HUES48 (cell line): ENCODE measurements around the gene NTHL1.

Experiments
- H3K27ac ChIP-seq: one replicate; pipeline ENCODE4 v1.7.0; 2013; ENCODE audit warnings: low read depth, low read length, inconsistent platforms
- H3K27me3 ChIP-seq: 2 replicates; pipeline ENCODE4 v1.6.1; 2013; ENCODE audit warnings: mild to moderate bottlenecking, low read length; ENCODE audit not compliant: control insufficient read depth, insufficient read depth
- H3K36me3 ChIP-seq: 2 replicates; pipeline ENCODE4 v1.6.1; 2013; ENCODE audit warnings: low read length; ENCODE audit not compliant: control insufficient read depth, insufficient read depth
- H3K4me1 ChIP-seq: 2 replicates; pipeline ENCODE4 v1.6.1; 2013; ENCODE audit warnings: mild to moderate bottlenecking, low read length; ENCODE audit not compliant: control insufficient read depth, insufficient read depth
- H3K4me3 ChIP-seq: 2 replicates; pipeline ENCODE4 v1.5.1; 2013; ENCODE audit warnings: mild to moderate bottlenecking, low read depth, low read length
- H3K9ac ChIP-seq: 2 replicates; pipeline ENCODE4 v1.6.1; 2013; ENCODE audit warnings: mild to moderate bottlenecking, low read depth, low read length, moderate library complexity
- H3K9me3 ChIP-seq: 2 replicates; pipeline ENCODE4 v1.6.1; 2013; ENCODE audit warnings: low read length; ENCODE audit not compliant: control insufficient read depth, insufficient read depth

NTHL1 gene

DNA sequence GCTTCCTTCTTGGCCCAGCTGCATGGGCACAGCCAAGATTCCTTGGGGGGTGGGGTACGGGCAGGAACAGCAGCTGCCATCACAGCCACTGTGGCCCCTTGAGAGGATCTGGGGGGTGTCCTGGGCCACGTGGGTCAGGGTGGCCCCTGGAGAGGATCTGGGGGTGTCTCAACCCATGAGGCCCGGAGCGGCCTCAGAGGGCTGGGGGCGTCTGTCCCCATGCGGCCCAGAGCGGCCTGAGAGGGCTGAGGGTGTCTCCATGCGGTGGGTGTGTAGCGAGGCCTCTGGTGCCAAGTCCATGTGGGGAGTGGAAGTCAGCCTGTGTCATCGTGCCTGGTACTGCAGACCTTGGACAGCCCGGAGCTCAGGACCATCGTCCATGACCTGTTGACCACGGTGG, 13.9 kb upstream of the NTHL1 start:
- Histone ChIP-seq H3K9ac (no peak overlapping the region), H3K27me3 (no peaks in the 10 kb centered on the region), H3K4me3 (no peak overlapping the region), H3K4me1 (no peaks in the 10 kb centered on the region), H3K27ac (no peak overlapping the region), H3K36me3 (peaks cover 46% of the 10 kb centered on the region), H3K9me3 (no peaks in the 10 kb centered on the region)

- Histone ChIP-seq H3K27me3 (no peaks in the 10 kb centered on the region), H3K9ac (no peak overlapping the region), H3K27ac (no peak overlapping the region), H3K4me1 (no peaks in the 10 kb centered on the region), H3K4me3 (no peak overlapping the region), H3K36me3 (peaks cover 43% of the 10 kb centered on the region), H3K9me3 (no peaks in the 10 kb centered on the region)
These were observed 13.4 kb upstream of the NTHL1 start for GRCh38 chr16:2061023-2061422.

DNA sequence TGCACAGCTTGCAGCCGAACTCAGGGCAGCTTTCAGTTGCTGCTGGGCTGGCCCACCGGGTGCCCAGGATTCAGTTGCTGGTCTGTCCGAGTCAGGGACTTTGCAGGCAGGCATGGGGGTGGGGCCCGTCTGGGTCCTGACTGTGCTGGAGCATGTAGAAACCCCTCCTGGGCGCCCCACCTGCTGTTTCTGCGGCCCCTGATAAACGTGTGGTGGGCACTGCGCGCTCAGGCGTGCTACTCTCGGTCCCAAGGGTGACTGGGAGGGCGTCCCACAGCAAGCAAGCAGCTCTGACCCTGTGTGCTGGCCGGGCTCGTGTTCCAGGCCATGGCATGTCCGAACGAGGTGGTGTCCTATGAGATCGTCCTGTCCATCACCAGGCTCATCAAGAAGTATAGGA, 12.7 kb upstream of the NTHL1 start:
- Histone ChIP-seq H3K36me3 (peaks cover 36% of the 10 kb centered on the region), H3K9ac (no peak overlapping the region), H3K27me3 (no peaks in the 10 kb centered on the region), H3K4me1 (no peaks in the 10 kb centered on the region), H3K27ac (no peak overlapping the region), H3K9me3 (no peaks in the 10 kb centered on the region), H3K4me3 (no peak overlapping the region)

DNA sequence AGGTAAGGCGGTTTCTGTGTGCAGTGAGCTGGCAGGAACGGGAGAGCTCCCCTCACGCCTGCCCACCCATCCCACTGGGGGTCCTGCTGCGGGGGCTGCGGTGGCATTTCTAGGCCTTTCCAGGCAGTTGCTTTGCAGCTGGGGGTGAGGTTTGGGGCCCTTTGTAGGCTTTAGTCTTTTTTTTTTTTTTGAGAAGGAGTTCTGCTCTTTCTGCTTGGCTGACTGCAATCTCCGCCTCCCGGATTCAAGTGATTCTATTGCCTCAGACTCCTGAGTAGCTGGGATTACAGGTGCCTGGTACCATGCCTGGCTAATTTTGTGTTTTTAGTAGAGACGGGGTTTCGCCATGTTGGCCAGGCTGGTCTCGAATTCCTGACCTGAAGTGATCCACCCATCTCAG, 11.2 kb upstream of the NTHL1 start:
- Histone ChIP-seq H3K4me3 (no peak overlapping the region), H3K4me1 (no peaks in the 10 kb centered on the region), H3K27me3 (no peaks in the 10 kb centered on the region), H3K36me3 (peaks cover 42% of the 10 kb centered on the region), H3K9me3 (no peaks in the 10 kb centered on the region), H3K9ac (no peak overlapping the region), H3K27ac (no peak overlapping the region)

DNA sequence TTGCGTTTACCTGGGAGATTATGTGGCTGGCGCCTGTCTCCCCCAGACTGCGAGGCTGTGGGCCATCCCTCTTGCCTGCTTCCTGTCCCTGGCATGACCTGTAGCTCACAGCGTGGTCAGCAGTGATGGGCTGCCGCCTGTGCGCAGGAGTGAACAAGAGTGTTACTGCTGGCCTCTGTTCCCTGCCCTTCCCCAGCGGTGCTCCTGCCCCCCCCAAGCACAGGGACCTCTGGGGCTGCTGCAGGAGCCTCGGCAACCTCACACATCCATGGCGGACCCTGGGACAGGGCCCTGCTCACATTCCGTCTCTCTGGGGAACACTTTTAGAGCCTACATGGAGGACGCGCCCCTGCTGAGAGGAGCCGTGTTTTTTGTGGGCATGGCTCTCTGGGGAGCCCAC, 10.8 kb upstream of the NTHL1 start:
- no peaks in the 10 kb centered on the region for H3K9me3 ChIP-seq
- H3K27ac ChIP-seq, result no peak overlapping the region
- peaks cover 43% of the 10 kb centered on the region for H3K36me3 ChIP-seq
- no peak overlapping the region for H3K4me3 ChIP-seq
- no peaks in the 10 kb centered on the region for H3K27me3 ChIP-seq
- H3K9ac ChIP-seq, result no peak overlapping the region
- H3K4me1 ChIP-seq, result no peaks in the 10 kb centered on the region

- Histone ChIP-seq H3K36me3 (peaks cover 52% of the 10 kb centered on the region), H3K4me1 (no peaks in the 10 kb centered on the region), H3K4me3 (no peak overlapping the region), H3K27ac (no peak overlapping the region), H3K9me3 (no peaks in the 10 kb centered on the region), H3K27me3 (no peaks in the 10 kb centered on the region), H3K9ac (no peak overlapping the region)
These were observed 9.8 kb upstream of the NTHL1 start for GRCh38 chr16:2057438-2057837.

- H3K4me1 ChIP-seq, result no peaks in the 10 kb centered on the region
- H3K27ac ChIP-seq, result no peak overlapping the region
- H3K4me3 ChIP-seq, result no peak overlapping the region
- no peaks in the 10 kb centered on the region for H3K27me3 ChIP-seq
- H3K9me3 ChIP-seq, result no peaks in the 10 kb centered on the region
- H3K36me3 ChIP-seq, result peaks cover 57% of the 10 kb centered on the region
- no peak overlapping the region for H3K9ac ChIP-seq
These were observed 9.2 kb upstream of the NTHL1 start for GRCh38 chr16:2056681-2057407.

DNA sequence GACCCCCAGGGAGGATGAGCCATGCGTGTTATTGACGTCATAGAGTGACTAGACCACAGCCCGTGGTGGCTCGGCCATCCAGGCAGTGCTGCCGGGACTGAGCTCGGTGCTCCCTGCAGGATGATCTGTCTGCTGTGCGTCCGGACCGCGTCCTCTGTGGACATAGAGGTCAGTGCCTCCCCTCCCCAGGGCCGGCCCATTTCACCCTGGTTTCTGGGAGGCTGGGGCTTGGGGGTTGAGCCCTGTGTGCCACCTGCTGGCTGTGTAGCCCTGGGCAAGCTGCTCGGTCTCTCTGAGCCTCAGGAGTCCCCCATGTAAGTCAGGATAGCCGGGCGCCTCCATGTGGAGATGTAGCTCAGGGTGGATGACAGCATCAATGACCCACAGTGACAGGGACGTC, 8.4 kb upstream of the NTHL1 start:
- Histone ChIP-seq H3K9ac (no peak overlapping the region), H3K9me3 (no peaks in the 10 kb centered on the region), H3K4me3 (no peak overlapping the region), H3K27ac (no peak overlapping the region), H3K27me3 (no peaks in the 10 kb centered on the region), H3K4me1 (no peaks in the 10 kb centered on the region), H3K36me3 (peaks cover 63% of the 10 kb centered on the region)

- Histone ChIP-seq H3K4me1 (no peaks in the 10 kb centered on the region), H3K36me3 (peaks cover 64% of the 10 kb centered on the region), H3K4me3 (no peak overlapping the region), H3K9ac (no peak overlapping the region), H3K27me3 (no peaks in the 10 kb centered on the region), H3K27ac (no peak overlapping the region), H3K9me3 (no peaks in the 10 kb centered on the region)
These were observed 7.1 kb upstream of the NTHL1 start for GRCh38 chr16:2054543-2055245.

DNA sequence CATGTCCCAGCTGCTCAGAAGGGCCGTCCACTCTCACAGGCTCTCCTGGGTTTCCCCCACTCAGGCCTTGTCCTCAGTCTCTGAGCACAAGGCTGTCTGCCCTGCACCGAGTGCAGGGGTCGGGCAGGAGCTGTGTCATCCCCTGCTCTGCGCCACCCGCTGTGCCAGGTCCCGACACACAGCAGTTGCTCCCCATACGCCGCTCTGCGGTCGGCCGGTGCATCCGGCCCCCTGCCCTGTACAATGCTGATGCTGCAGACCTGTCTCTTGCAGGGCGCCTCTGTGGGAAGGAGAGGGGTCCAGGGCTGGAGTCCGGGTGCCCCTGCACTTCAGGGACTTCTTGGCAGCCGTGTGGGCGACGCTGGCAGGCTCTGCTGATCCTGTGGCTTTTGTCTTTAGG, 6.3 kb upstream of the NTHL1 start:
- Histone ChIP-seq H3K4me3 (no peak overlapping the region), H3K36me3 (peaks cover 64% of the 10 kb centered on the region)

GRCh38 chr16:2053211-2053610, 5.6 kb upstream of the NTHL1 start:
- Histone ChIP-seq H3K27me3 (no peaks in the 10 kb centered on the region), H3K9me3 (no peaks in the 10 kb centered on the region), H3K27ac (no peak overlapping the region), H3K4me3 (no peak overlapping the region), H3K9ac (no peak overlapping the region), H3K36me3 (peaks cover 58% of the 10 kb centered on the region), H3K4me1 (peaks cover 4% of the 10 kb centered on the region; the same call in 1 of the 2 replicates)

More for the DNA sequence above, 6.3 kb upstream of the NTHL1 start:
- Histone ChIP-seq H3K9ac (no peak overlapping the region), H3K27me3 (no peaks in the 10 kb centered on the region), H3K9me3 (no peaks in the 10 kb centered on the region), H3K4me1 (no peaks in the 10 kb centered on the region), H3K27ac (no peak overlapping the region)
